Measurements from ENCODE around the gene C17orf75. TPM values are rescaled to one million over a fixed set of nuclear protein-coding genes. Genes with fewer than 3 reads are reported as not detected.

C17orf75 gene, protein sequence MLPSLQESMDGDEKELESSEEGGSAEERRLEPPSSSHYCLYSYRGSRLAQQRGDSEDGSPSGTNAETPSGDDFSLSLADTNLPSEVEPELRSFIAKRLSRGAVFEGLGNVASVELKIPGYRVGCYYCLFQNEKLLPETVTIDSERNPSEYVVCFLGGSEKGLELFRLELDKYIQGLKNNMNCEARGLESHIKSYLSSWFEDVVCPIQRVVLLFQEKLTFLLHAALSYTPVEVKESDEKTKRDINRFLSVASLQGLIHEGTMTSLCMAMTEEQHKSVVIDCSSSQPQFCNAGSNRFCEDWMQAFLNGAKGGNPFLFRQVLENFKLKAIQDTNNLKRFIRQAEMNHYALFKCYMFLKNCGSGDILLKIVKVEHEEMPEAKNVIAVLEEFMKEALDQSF
- total RNA-seq = 36.6 TPM

DNA sequence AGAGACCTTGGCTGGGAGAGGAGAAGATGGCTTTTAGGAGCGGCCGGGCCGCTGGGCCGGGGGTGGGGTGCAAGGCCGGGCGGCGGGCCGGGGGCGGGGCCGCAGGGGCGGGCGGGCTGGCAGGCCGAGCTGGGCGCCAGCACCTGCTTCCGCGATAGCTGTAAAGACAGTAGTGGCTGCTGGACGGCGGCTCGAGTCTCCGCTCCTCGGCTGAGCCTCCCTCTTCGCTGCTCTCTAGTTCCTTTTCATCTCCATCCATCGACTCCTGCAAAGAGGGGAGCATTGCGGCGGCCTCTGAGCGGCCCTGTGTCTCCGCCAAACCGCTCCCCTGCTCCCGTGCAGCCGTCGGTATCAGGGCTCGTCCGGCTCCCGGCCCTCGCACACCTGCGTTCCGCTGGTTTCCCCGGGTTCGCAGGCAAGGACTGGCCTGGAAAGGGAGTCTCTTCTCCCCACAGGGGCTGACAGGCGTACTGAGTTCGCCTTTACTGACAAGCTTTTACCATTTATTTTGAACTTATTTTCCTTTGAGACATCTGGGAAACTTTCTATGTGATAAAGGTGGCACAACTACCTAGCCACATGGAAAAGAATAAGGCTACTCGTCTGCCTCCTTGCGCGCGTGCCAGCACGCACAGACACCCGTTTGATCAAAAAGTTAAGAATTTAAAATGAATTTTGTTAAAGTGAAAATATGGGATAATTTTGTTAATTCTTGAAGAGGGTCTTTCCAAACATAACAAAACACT, at the start of gene C17orf75:
Gene C17orf75, minus strand, starts transcription at position 317 of the 746 bp plus-strand sequence. Its CDS starts 34 bp downstream, at position 283.

DNA sequence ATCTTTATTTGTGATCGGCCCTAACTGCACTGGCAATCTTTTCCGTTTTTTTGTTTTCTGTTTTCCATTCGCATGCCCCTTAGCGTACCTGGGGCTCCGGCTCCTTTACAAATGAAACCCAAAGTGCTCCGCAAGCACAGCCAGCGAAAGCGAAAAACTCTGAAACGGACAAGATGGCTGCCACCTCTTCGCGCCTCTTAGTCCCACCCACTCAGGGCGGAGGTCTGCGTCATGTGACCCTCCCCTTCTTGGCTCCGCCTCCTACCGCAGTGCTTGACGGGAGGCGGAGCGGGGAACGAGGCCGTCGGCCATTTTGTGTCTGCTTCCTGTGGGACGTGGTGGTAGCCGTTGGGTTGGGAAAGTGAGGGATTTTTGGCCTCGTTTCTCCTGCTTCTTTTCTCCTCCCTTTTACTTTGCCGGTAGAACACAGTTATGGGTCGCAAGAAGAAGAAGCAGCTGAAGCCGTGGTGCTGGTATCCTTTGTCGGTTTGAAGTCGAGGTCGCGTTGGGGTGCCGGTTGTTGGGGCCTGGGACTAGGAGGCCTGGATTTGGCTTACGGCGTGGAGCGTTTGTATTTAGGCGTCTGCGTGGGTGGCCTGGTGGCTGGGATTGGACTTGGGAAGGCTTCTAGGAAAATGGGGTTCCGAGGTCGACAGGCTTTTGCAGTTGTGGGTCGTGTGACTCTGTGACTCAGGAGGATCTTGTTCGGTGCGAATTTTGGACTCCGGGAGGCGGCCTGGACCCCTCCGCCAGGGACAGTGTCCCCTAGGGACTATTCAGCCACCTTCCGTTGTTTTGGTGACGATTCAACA, 8.1 kb upstream of the C17orf75 start, which contains the start of gene ZNF207:
Gene ZNF207, plus strand, starts transcription at position 304 of the 812 bp plus-strand sequence. Its CDS starts 129 bp downstream, at position 433.

Other genes with a start within 250 kb of the C17orf75 start
- gene RHOT1, start 199.7 kb downstream of the C17orf75 start, total RNA-seq = 124 TPM
- gene RHBDL3, start 76.3 kb downstream of the C17orf75 start, total RNA-seq = 2.5 TPM
- gene ZNF207, start 8.0 kb upstream of the C17orf75 start, total RNA-seq = 245 TPM
- 94.5 TPM for gene PSMD11, start 102.3 kb upstream of the C17orf75 start, total RNA-seq
- 250 TPM for gene CDK5R1, start 144.8 kb upstream of the C17orf75 start, total RNA-seq

All from parietal lobe (tissue), 1 donor.